Skeletal muscle tissue (tissue), 4 donors: ENCODE measurements around the gene CNN3. TPM values are rescaled to one million over a fixed set of nuclear protein-coding genes. Genes with fewer than 3 reads are reported as not detected.

Source experiments
- H3K27ac ChIP-seq: one replicate; pipeline ENCODE4 v1.7.0; 2013; ENCODE audit warnings: mild to moderate bottlenecking, low read depth, low read length, inconsistent platforms
- H3K27me3 ChIP-seq, 3 donors: one replicate each; pipeline ENCODE4 v1.7.0; 2013; ENCODE audit warnings: low read length in 3 of 3; ENCODE audit not compliant: control insufficient read depth in 3 of 3, insufficient read depth in 3 of 3
- H3K36me3 ChIP-seq, 3 donors: one replicate each; pipeline ENCODE4 v1.7.0; 2013; ENCODE audit warnings: low read length in 3 of 3; ENCODE audit not compliant: control insufficient read depth in 3 of 3, insufficient read depth in 3 of 3
- H3K4me1 ChIP-seq, 3 donors: one replicate each; pipeline ENCODE4 v1.7.0; 2013; ENCODE audit warnings: low read length in 3 of 3, mild to moderate bottlenecking in 3 of 3; ENCODE audit not compliant: control insufficient read depth in 3 of 3, insufficient read depth in 3 of 3
- H3K4me3 ChIP-seq, 3 donors: one replicate each; pipeline ENCODE4 v1.7.0; 2013; ENCODE audit warnings: low read length in 3 of 3
- H3K9ac ChIP-seq, 3 donors: one replicate each; pipeline ENCODE4 v1.7.0; 2013; ENCODE audit warnings: low read length in 3 of 3, mild to moderate bottlenecking in 3 of 3, moderate library complexity in 2 of 3, low read depth in 1 of 3
- H3K9me3 ChIP-seq, 3 donors: one replicate each; pipeline ENCODE4 v1.7.0; 2013; ENCODE audit warnings: low read length in 3 of 3; ENCODE audit not compliant: control insufficient read depth in 3 of 3
- total RNA-seq: library from RNA; depleted of rRNA; stranded (reverse); fragments of >200 nt; gene quantifications from one replicate; pipeline ENCODE4 v1.2.3, GENCODE V29; 2014
- donor health status: Osteomylitis.

The CNN3 gene
- total RNA-seq, 1 donor from 2014 or later = 198 TPM

GRCh38 chr1:94925561-94926125, 1.3 kb downstream of the CNN3 start:
- Histone ChIP-seq H3K27me3 (peaks cover 11 to 44% (median 30%) of the 10 kb centered on the region in 3 donors), H3K9me3 (no peaks in the 10 kb centered on the region), H3K4me1 (peaks cover 11 to 32% (median 19%) of the 10 kb centered on the region in 3 donors), H3K27ac (peak overlapping the region; percentile 92), H3K4me3 (peak overlapping the region; percentile 73 to 84 (median 74)), H3K36me3 (no peaks in the 10 kb centered on the region), H3K9ac (peak overlapping the region; percentile 81 to 90 (median 86))

- Histone ChIP-seq H3K9ac (peak overlapping the region in 2 of 3 donors; percentile 81 to 86), H3K4me1 (peaks cover 11 to 32% (median 19%) of the 10 kb centered on the region in 3 donors), H3K36me3 (no peaks in the 10 kb centered on the region), H3K27me3 (peaks cover 11 to 44% (median 30%) of the 10 kb centered on the region in 3 donors), H3K27ac (peak overlapping the region; percentile 92), H3K4me3 (peak overlapping the region; percentile 73 to 84 (median 74)), H3K9me3 (no peaks in the 10 kb centered on the region)
Measured at GRCh38 chr1:94925004-94925403, 1.9 kb downstream of the CNN3 start.

- no peak overlapping the region for H3K27ac ChIP-seq
Measured at GRCh38 chr1:94922761-94923331, 4.1 kb downstream of the CNN3 start.

GRCh38 chr1:94921977-94922376, 4.9 kb downstream of the CNN3 start:
- Histone ChIP-seq H3K9ac (no peak overlapping the region), H3K4me3 (no peak overlapping the region), H3K36me3 (no peaks in the 10 kb centered on the region), H3K9me3 (no peaks in the 10 kb centered on the region), H3K27ac (no peak overlapping the region), H3K4me1 (peaks cover 12 to 25% (median 16%) of the 10 kb centered on the region in 3 donors), H3K27me3 (peaks cover 8 to 26% (median 22%) of the 10 kb centered on the region in 3 donors)

More at GRCh38 chr1:94922761-94923331, 4.1 kb downstream of the CNN3 start:
- no peak overlapping the region for H3K9ac ChIP-seq
- peak overlapping the region in 1 of 3 donors; percentile 49 for H3K4me3 ChIP-seq
- no peaks in the 10 kb centered on the region for H3K9me3 ChIP-seq
- H3K27me3 ChIP-seq = peaks cover 8 to 31% (median 27%) of the 10 kb centered on the region in 3 donors
- peaks cover 12 to 30% (median 19%) of the 10 kb centered on the region in 3 donors for H3K4me1 ChIP-seq
- H3K36me3 ChIP-seq = no peaks in the 10 kb centered on the region

GRCh38 chr1:94920061-94920460, 6.8 kb downstream of the CNN3 start:
- H3K9ac ChIP-seq = no peak overlapping the region
- no peaks in the 10 kb centered on the region for H3K9me3 ChIP-seq
- H3K27me3 ChIP-seq = peaks cover 6 to 10% (median 9%) of the 10 kb centered on the region in 3 donors
- H3K4me3 ChIP-seq = peak overlapping the region in 1 of 3 donors; percentile 34
- H3K27ac ChIP-seq = no peak overlapping the region
- H3K36me3 ChIP-seq = no peaks in the 10 kb centered on the region
- H3K4me1 ChIP-seq = peaks cover 0 to 19% (median 10%) of the 10 kb centered on the region in 3 donors

GRCh38 chr1:94919241-94920030, 7.5 kb downstream of the CNN3 start:
- Histone ChIP-seq H3K9ac (no peak overlapping the region), H3K4me1 (peaks cover 0 to 20% (median 10%) of the 10 kb centered on the region in 3 donors), H3K4me3 (peak overlapping the region in 1 of 3 donors; percentile 34), H3K36me3 (no peaks in the 10 kb centered on the region), H3K27ac (no peak overlapping the region), H3K9me3 (no peaks in the 10 kb centered on the region), H3K27me3 (peaks cover 6 to 8% (median 7%) of the 10 kb centered on the region in 3 donors)

GRCh38 chr1:94917251-94917650, 9.7 kb downstream of the CNN3 start:
- H3K27ac ChIP-seq = no peak overlapping the region
- no peak overlapping the region for H3K4me3 ChIP-seq
- no peaks in the 10 kb centered on the region for H3K36me3 ChIP-seq
- H3K9me3 ChIP-seq = no peaks in the 10 kb centered on the region
- no peak overlapping the region for H3K9ac ChIP-seq
- peaks cover 6 to 10% (median 8%) of the 10 kb centered on the region in 3 donors for H3K4me1 ChIP-seq
- H3K27me3 ChIP-seq = no peaks in the 10 kb centered on the region

GRCh38 chr1:94912263-94913184, 14.4 kb downstream of the CNN3 start:
- no peaks in the 10 kb centered on the region for H3K9me3 ChIP-seq
- H3K4me3 ChIP-seq = no peak overlapping the region
- H3K27me3 ChIP-seq = peaks cover 0 to 2% (median 0%) of the 10 kb centered on the region in 3 donors
- H3K9ac ChIP-seq = no peak overlapping the region
- H3K4me1 ChIP-seq = peaks cover 0 to 8% (median 6%) of the 10 kb centered on the region in 3 donors
- no peaks in the 10 kb centered on the region for H3K36me3 ChIP-seq
- no peak overlapping the region for H3K27ac ChIP-seq

- H3K36me3 ChIP-seq = no peaks in the 10 kb centered on the region
- H3K4me1 ChIP-seq = peaks cover 0 to 8% (median 6%) of the 10 kb centered on the region in 3 donors
- no peaks in the 10 kb centered on the region for H3K9me3 ChIP-seq
- H3K27me3 ChIP-seq = peaks cover 0 to 2% (median 0%) of the 10 kb centered on the region in 3 donors
- no peak overlapping the region for H3K27ac ChIP-seq
- H3K4me3 ChIP-seq = no peak overlapping the region
- H3K9ac ChIP-seq = no peak overlapping the region
Measured at GRCh38 chr1:94909486-94909885, 17.4 kb downstream of the CNN3 start.
